Ectodermal cell (in vitro differentiated cells): ENCODE measurements around the gene NNT.

Experiments
- H3K27ac ChIP-seq: 2 replicates; pipeline ENCODE4 v1.7.0; 2013; ENCODE audit warnings: mild to moderate bottlenecking, low read depth, low read length; ENCODE audit not compliant: insufficient read depth, poor library complexity, severe bottlenecking
- H3K27me3 ChIP-seq: 2 replicates; pipeline ENCODE4 v1.7.0; 2013; ENCODE audit warnings: mild to moderate bottlenecking, low read length; ENCODE audit not compliant: insufficient read depth, control insufficient read depth, poor library complexity, severe bottlenecking
- H3K36me3 ChIP-seq: one replicate; pipeline ENCODE4 v1.7.0; 2013; ENCODE audit warnings: low read length; ENCODE audit not compliant: control insufficient read depth, insufficient read depth
- H3K4me1 ChIP-seq: one replicate; pipeline ENCODE4 v1.7.0; 2013; ENCODE audit warnings: low read length; ENCODE audit not compliant: control insufficient read depth, insufficient read depth
- H3K4me3 ChIP-seq: 2 replicates; pipeline ENCODE4 v1.7.0; 2013; ENCODE audit warnings: low read depth, low read length, control low read depth; ENCODE audit not compliant: insufficient read depth
- H3K9me3 ChIP-seq: 2 replicates; pipeline ENCODE4 v1.7.0; 2013; ENCODE audit warnings: mild to moderate bottlenecking, low read length, moderate library complexity; ENCODE audit not compliant: control insufficient read depth
- WGBS, 2 experiments: methylation state at CpG; one replicate each; pipeline ENCODE4 v1.1.7; 2013; ENCODE audit warnings: missing lambda C conversion rate in 2 of 2; 5-methylcytosine and 5-hydroxymethylcytosine counted together

Gene NNT

DNA sequence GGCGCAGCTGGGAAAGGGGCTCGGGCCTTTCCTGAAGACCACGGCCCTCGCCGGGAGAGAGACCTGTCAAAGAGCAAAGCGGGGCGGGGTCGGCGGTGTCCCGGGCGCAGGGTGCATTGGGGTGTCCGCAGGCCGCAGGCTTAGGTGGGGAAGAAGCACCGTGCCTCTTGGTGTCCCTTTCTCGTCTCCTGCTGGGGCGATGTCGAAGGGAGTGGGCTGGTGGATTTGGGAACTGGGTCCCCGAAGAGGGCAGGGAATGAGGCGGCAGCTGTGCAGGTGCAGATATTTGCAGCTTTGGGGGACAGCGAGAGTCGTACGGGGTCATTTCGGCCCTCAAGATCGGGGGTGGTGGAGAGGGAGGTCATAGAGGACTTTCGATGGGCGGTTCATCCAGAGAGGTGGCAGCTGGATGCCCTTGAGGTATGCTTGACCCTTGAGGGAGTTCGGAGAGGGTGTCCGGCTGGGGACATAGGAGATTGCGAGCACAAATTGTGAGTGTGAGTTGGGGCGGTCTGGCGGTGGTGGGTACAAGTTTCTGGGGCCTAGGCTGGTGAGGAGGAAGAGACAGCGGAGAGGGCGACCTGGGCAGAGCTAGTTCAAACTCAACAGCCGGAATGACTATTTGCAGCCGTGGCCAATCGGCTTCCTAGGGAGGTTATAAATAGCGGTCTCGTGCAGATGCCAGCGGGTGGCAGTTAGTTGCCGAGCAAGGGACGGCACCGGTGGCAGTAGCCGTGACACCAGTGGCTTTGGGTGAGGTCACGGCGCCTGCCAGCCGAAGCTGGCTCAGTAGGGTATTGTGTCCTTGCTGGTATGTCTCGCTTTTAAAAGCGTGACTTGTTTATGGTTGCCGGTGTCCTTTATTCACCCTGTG lies 601 bp downstream of the NNT start:
- Histone ChIP-seq H3K27me3 (peaks cover 15% of the 10 kb centered on the region), H3K36me3 (no peaks in the 10 kb centered on the region), H3K9me3 (no peaks in the 10 kb centered on the region), H3K4me3 (peak overlapping the region; percentile 51), H3K27ac (no peak overlapping the region), H3K4me1 (peaks cover 7% of the 10 kb centered on the region)
- 5 to 6% methylated on average over 49 of the region's 49 CpGs for WGBS, 2 experiments

DNA sequence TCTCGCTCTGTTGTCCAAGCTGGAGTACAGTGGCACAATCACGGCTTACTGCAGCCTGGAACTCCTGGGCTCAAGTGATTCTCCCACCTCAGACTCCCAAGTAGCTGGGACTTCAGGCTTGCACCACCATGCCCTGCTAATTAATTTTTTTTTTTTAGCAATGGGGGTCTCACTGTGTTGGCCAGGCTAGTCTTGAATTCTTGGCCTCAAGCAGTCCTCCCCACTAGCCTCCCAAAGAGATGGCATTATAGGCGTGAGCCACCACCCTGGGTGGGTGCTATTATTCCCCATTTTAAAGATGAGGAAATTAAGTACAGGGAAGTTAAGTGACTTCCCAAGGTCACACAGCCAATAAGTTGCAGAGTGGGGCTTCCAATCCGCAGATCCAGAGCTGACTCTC lies 1.7 kb downstream of the NNT start:
- no peak overlapping the region for H3K4me3 ChIP-seq
- peaks cover 3% of the 10 kb centered on the region for H3K4me1 ChIP-seq
- peaks cover 15% of the 10 kb centered on the region for H3K27me3 ChIP-seq
- no peaks in the 10 kb centered on the region for H3K9me3 ChIP-seq
- no peaks in the 10 kb centered on the region for H3K36me3 ChIP-seq
- no peak overlapping the region for H3K27ac ChIP-seq
- 96 to 98% methylated on average over 3 to 4 of the region's 4 CpGs for WGBS, 2 experiments

DNA sequence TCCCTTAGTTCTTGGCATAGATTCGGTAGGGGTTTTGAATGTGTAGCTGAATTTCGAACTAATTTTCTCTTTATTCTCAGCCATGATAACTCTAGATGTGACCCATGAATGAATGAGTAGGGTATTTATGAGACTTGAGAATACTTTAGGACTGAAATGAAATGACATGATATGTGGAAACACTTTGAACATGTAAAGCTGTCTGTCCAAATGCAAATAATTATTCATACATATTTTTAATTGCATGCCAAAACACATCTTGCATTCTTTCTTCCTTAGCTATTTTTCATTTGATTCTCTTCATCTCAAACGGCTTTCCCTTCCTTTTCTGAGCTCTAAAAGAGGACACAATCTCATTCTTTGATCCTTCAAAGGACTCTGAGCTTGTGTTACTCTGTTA lies 3.4 kb downstream of the NNT start:
- Histone ChIP-seq H3K4me3 (no peak overlapping the region), H3K4me1 (peaks cover 3% of the 10 kb centered on the region), H3K27ac (no peak overlapping the region), H3K36me3 (no peaks in the 10 kb centered on the region), H3K27me3 (peaks cover 15% of the 10 kb centered on the region), H3K9me3 (no peaks in the 10 kb centered on the region)
- 90 to 94% methylated on average over 3 of the region's 3 CpGs for WGBS, 2 experiments

DNA sequence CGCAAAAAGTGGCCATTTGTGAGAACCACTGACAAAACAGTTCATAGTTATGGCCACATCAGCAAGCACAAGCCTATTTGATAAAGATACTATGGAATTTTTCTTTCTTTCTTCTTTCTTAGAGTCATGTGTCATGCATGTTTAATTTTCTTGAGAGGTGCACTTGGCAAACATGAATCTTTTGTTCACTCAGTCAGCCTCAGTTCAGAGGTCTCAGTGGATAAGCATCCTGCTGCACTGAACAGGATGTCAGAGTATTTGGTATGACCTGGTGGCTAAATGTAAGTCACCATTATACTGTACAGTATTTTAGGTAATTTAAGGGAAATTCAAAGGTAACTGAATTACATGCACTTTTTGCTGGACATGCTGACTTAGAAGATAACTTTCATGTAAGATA lies 5.4 kb downstream of the NNT start:
- Histone ChIP-seq H3K4me1 (no peaks in the 10 kb centered on the region), H3K9me3 (no peaks in the 10 kb centered on the region)
- WGBS, 2 experiments = 94 to 100% methylated on average over 1 of the region's 1 CpG

DNA sequence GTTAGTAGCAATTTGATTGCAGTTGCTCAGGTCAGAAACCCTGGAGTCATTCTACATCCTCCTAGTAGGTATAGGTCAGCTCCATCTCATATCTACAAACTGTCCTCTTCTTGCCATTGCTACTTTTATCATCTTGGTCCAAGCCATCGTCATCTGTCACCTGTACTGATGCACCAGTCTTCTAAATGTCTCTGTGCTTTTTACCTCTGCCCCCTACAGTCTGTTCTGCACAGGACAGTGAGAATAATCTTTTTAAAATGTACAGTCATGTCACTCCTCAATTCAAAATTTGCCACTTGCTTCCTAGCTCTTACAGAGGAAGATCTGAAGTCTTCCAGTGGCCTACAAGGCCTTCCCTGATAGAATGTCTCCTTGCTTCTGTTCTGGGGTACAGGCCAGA lies 6.8 kb downstream of the NNT start:
- H3K27me3 ChIP-seq = no peaks in the 10 kb centered on the region
- WGBS, 2 experiments = 92 to 93% methylated on average over 1 of the region's 1 CpG
- H3K9me3 ChIP-seq = no peaks in the 10 kb centered on the region
- no peak overlapping the region for H3K27ac ChIP-seq
- no peaks in the 10 kb centered on the region for H3K36me3 ChIP-seq
- no peaks in the 10 kb centered on the region for H3K4me1 ChIP-seq
- no peak overlapping the region for H3K4me3 ChIP-seq

More for the DNA sequence above, 5.4 kb downstream of the NNT start:
- Histone ChIP-seq H3K36me3 (no peaks in the 10 kb centered on the region), H3K4me3 (no peak overlapping the region), H3K27ac (no peak overlapping the region), H3K27me3 (peaks cover 11% of the 10 kb centered on the region)

DNA sequence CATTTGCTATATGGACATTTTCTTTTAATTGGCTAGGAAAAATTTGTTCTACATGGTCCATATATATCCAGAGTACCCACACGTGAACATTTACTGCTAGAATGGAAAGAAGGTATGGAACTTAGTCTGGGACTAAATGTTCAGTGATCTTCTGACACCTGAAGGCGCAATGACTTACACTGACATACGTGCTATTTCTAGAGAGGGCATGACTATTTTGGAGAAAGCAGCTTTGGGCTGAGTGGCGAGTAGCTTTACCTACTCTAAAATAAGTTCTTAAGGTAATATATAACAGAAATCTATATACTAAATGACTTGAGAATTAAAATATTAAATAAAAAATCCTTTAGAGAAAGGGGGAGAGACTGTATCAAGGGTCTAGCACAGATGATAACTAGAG lies 10.4 kb downstream of the NNT start:
- Histone ChIP-seq H3K4me1 (no peaks in the 10 kb centered on the region), H3K27me3 (no peaks in the 10 kb centered on the region), H3K27ac (no peak overlapping the region), H3K36me3 (no peaks in the 10 kb centered on the region), H3K9me3 (no peaks in the 10 kb centered on the region), H3K4me3 (no peak overlapping the region)
- WGBS, 2 experiments = 94 to 100% methylated on average over 3 of the region's 4 CpGs

DNA sequence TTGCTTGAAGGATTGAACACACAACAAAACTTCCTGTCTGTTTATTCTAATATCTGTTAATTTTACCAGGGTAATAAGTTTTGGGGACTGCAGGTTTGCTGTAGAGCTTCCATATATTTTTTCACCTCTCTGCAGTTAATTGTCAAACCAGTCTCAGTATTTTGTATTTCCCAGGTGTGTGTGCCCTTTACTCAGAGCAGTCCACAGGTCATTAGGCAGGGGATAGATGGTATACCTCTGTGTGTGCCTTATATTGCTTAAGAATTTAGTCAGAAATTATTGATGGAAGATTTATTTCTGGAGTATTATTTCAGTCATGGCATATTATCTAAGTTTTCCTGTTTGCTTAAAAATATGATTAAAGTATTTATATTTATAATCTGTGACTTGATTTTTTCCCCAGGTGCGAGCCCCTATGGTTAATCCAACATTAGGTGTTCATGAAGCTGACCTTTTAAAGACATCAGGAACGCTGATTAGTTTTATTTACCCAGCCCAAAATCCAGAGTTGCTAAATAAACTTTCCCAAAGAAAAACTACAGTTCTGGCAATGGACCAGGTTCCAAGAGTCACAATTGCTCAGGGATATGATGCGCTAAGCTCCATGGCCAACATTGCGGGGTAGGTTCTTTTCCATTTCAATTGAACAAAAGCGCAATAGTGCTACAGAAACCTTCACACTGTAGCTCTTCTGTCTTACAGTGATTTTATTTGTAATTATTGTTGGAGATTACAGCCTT lies 12.6 kb downstream of the NNT start:
- WGBS, 2 experiments = 97 to 99% methylated on average over 5 of the region's 5 CpGs
- H3K36me3 ChIP-seq = no peaks in the 10 kb centered on the region

DNA sequence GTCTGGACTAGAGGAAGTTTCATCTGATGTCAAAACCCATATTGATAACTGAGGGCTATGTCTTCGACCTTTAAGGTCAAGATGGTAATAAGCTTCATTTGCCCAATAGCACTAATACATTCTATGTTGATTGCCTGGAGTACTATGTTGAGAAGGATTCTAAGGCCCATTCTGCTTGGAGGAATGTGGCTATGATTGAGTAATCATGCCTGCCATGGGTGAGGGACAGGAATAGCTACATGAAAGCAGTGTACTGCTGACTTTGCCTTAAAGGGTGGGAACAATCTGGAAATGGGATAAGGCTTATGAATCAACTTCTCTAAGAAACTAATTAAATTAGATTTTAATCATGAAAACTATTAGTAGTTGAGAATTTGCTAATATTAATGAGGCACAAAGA lies 13.6 kb downstream of the NNT start:
- no peaks in the 10 kb centered on the region for H3K9me3 ChIP-seq
- no peak overlapping the region for H3K4me3 ChIP-seq
- 95 to 100% methylated on average over 1 of the region's 1 CpG for WGBS, 2 experiments
- no peaks in the 10 kb centered on the region for H3K36me3 ChIP-seq
- H3K27ac ChIP-seq = no peak overlapping the region
- no peaks in the 10 kb centered on the region for H3K27me3 ChIP-seq
- no peaks in the 10 kb centered on the region for H3K4me1 ChIP-seq

More for the DNA sequence above, 12.6 kb downstream of the NNT start:
- no peaks in the 10 kb centered on the region for H3K4me1 ChIP-seq
- H3K27me3 ChIP-seq = no peaks in the 10 kb centered on the region
- no peaks in the 10 kb centered on the region for H3K9me3 ChIP-seq
- no peak overlapping the region for H3K4me3 ChIP-seq
- H3K27ac ChIP-seq = no peak overlapping the region

DNA sequence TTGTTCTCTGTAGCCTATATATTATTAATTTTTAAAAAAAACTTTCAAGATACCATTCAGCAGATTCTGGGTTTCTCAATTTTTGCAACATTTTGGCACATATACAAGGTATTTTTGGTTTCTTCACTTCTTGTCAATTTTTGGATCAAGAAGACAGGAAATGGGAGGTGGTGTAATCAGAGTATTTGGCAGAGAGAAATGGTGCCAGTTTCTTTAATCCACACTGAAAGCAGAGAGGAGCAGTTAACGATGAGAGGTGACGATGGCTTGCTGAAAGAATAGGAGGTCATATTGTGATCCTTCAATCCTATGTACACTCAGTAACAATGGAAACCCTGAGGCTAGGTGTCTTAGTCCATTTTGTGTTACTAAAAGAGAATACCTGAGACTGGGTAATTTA lies 16.4 kb downstream of the NNT start:
- Histone ChIP-seq H3K27ac (no peak overlapping the region), H3K9me3 (no peaks in the 10 kb centered on the region), H3K4me3 (no peak overlapping the region), H3K27me3 (no peaks in the 10 kb centered on the region), H3K4me1 (no peaks in the 10 kb centered on the region), H3K36me3 (no peaks in the 10 kb centered on the region)
- 94 to 98% methylated on average over 2 of the region's 2 CpGs for WGBS, 2 experiments

DNA sequence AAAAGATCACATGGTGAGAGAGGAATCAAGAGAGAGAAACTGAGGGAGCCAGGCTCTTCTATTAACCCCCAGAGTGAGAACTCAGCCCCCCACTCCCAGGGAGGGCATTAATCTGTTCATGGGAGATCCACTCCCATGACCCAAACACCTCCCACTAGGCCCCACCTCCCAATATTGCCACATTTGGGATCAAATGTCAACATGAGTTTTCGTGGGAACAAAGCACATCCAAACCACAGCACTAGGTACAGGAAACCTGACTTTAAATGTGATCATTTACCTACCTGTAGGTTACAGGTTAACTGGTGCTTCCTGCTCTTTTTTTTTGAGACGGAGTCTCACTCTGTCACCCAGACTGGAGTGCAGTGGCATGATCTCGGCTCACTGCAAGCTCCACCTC lies 16.9 kb downstream of the NNT start:
- Histone ChIP-seq H3K4me1 (no peaks in the 10 kb centered on the region), H3K36me3 (no peaks in the 10 kb centered on the region), H3K9me3 (no peaks in the 10 kb centered on the region), H3K27ac (no peak overlapping the region), H3K4me3 (no peak overlapping the region), H3K27me3 (no peaks in the 10 kb centered on the region)
- 92 to 93% methylated on average over 3 of the region's 3 CpGs for WGBS, 2 experiments
